Lower leg skin (tissue), 4 donors: ENCODE measurements around the gene SLC6A12. TPM values are rescaled to one million over a fixed set of nuclear protein-coding genes. Genes with fewer than 3 reads are reported as not detected.

ENCODE experiments used
- DNase-seq, 2 donors: peaks; one replicate each; pipeline ENCODE4 v3.0.0-alpha.2; 2019; ENCODE audit warnings: low spot score in 2 of 2
- H3K4me3 ChIP-seq: fragments of 200-600 bp; sonication (generic); 2 replicates; pipeline ENCODE4 v1.5.1; 2017; ENCODE audit warnings: mild to moderate bottlenecking, low read depth; ENCODE audit not compliant: poor library complexity, severe bottlenecking
- CTCF ChIP-seq, 3 donors: fragments of 450-650 bp; IDR thresholded peaks; one replicate each; pipeline ENCODE4 v1.5.1; 2016; ENCODE audit warnings: antibody characterized with exemption in 3 of 3, mild to moderate bottlenecking in 3 of 3, moderate library complexity in 2 of 3
- POLR2A ChIP-seq, 2 donors: fragments of 450-650 bp; IDR thresholded peaks; one replicate each; pipeline ENCODE4 v1.6.1; 2016 to 2017; ENCODE audit warnings: antibody characterized with exemption in 2 of 2, mild to moderate bottlenecking in 1 of 2, moderate library complexity in 1 of 2
- WGBS, 2 donors: methylation state at CpG; one replicate each; pipeline ENCODE4 v1.1.5; 2018; 5-methylcytosine and 5-hydroxymethylcytosine counted together
- intact Hi-C: fragments of 100-400 bp; cut with DNase I; formaldehyde crosslinking; loops from one replicate; pipeline ENCODE4 v1.15.0; 2023; ENCODE audit warnings: low total_unique reads
- total RNA-seq, 4 donors: library from RNA; depleted of rRNA; stranded (reverse); fragments of >200 nt; gene quantifications; one replicate each; pipeline ENCODE4 v1.1.0, GENCODE V29; 2016

Gene SLC6A12
- total RNA-seq, 4 donors from 2014 or later = 0.30 to 0.74 (median 0.71) TPM; not detected in 1

GRCh38 chr12:159156-159782 lies 54.7 kb downstream of the SLC6A12 start:
- 73 to 76% methylated on average over 7 of the region's 7 CpGs for WGBS, 2 donors

GRCh38 chr12:157644-158043 lies 56.3 kb downstream of the SLC6A12 start:
- TF ChIP-seq CTCF (IDR thresholded peaks at IDR 0.05) (no peak), POLR2A (IDR thresholded peaks at IDR 0.05) (no peak)
- intact Hi-C loops = no loop called here
- no peak overlapping the region for H3K4me3 ChIP-seq
- WGBS, 2 donors = 88 to 90% methylated on average over 12 of the region's 12 CpGs
- no peak for DNase-seq

More at GRCh38 chr12:159156-159782, 54.7 kb downstream of the SLC6A12 start:
- intact Hi-C loops = no loop called here
- TF ChIP-seq CTCF (IDR thresholded peaks at IDR 0.05) (no peak), POLR2A (IDR thresholded peaks at IDR 0.05) (no peak)
- no peak overlapping the region for H3K4me3 ChIP-seq
- no peak for DNase-seq

GRCh38 chr12:156945-157344 lies 57.0 kb downstream of the SLC6A12 start:
- intact Hi-C loops = no loop called here
- DNase-seq = no peak
- H3K4me3 ChIP-seq = no peak overlapping the region
- 86 to 93% methylated on average over 13 of the region's 13 CpGs for WGBS, 2 donors
- TF ChIP-seq CTCF (IDR thresholded peaks at IDR 0.05) (no peak), POLR2A (IDR thresholded peaks at IDR 0.05) (no peak)

- no peak for DNase-seq
- H3K4me3 ChIP-seq = no peak overlapping the region
- intact Hi-C loops = no loop called here
- TF ChIP-seq POLR2A (IDR thresholded peaks at IDR 0.05) (no peak), CTCF (IDR thresholded peaks at IDR 0.05) (no peak)
- 90 to 91% methylated on average over 7 to 8 of the region's 8 CpGs for WGBS, 2 donors
These were observed 58.3 kb downstream of the SLC6A12 start for GRCh38 chr12:155646-156045.

- H3K4me3 ChIP-seq = no peak overlapping the region
- DNase-seq = no peak
- no peak for TF ChIP-seq CTCF (IDR thresholded peaks at IDR 0.05)
- no peak for TF ChIP-seq POLR2A (IDR thresholded peaks at IDR 0.05)
- WGBS, 2 donors = 77 to 80% methylated on average over 4 to 8 of the region's 9 CpGs
- intact Hi-C loops = no loop called here
These were observed 59.0 kb downstream of the SLC6A12 start for GRCh38 chr12:155006-155405.

- H3K4me3 ChIP-seq = no peak overlapping the region
- WGBS, 2 donors = 78 to 84% methylated on average over 12 of the region's 12 CpGs
- TF ChIP-seq CTCF (IDR thresholded peaks at IDR 0.05) = no peak
- TF ChIP-seq POLR2A (IDR thresholded peaks at IDR 0.05) = no peak
- DNase-seq = no peak
- intact Hi-C loops = no loop called here
These were observed 59.9 kb downstream of the SLC6A12 start for GRCh38 chr12:154058-154457.
